Body of pancreas (tissue), 4 donors: Measurements from ENCODE around the gene TMC8.

Experiments
- CTCF ChIP-seq, 7 experiments: fragments of 450-650 bp in 4 of 7; fragments of 200-600 bp in 3 of 7; sonication (generic) in 3 of 7; IDR thresholded peaks; one replicate each; pipeline ENCODE4 v1.5.1; 2016 to 2019; ENCODE audit warnings: antibody characterized with exemption in 7 of 7
- POLR2A ChIP-seq, 3 donors: fragments of 450-650 bp; IDR thresholded peaks; one replicate each; pipeline ENCODE4 v1.6.1; 2016; ENCODE audit warnings: antibody characterized with exemption in 3 of 3, mild to moderate bottlenecking in 2 of 3

- TF ChIP-seq CTCF (IDR thresholded peaks at IDR 0.05): no peak
- TF ChIP-seq POLR2A (IDR thresholded peaks at IDR 0.05): peak in 1 of 3 donors; percentile 36
Measured at GRCh38 chr17:78168903-78169793, 38.6 kb downstream of the TMC8 start.
